ENCODE data around the gene GEN1.

GEN1 gene, protein sequence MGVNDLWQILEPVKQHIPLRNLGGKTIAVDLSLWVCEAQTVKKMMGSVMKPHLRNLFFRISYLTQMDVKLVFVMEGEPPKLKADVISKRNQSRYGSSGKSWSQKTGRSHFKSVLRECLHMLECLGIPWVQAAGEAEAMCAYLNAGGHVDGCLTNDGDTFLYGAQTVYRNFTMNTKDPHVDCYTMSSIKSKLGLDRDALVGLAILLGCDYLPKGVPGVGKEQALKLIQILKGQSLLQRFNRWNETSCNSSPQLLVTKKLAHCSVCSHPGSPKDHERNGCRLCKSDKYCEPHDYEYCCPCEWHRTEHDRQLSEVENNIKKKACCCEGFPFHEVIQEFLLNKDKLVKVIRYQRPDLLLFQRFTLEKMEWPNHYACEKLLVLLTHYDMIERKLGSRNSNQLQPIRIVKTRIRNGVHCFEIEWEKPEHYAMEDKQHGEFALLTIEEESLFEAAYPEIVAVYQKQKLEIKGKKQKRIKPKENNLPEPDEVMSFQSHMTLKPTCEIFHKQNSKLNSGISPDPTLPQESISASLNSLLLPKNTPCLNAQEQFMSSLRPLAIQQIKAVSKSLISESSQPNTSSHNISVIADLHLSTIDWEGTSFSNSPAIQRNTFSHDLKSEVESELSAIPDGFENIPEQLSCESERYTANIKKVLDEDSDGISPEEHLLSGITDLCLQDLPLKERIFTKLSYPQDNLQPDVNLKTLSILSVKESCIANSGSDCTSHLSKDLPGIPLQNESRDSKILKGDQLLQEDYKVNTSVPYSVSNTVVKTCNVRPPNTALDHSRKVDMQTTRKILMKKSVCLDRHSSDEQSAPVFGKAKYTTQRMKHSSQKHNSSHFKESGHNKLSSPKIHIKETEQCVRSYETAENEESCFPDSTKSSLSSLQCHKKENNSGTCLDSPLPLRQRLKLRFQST

DNA sequence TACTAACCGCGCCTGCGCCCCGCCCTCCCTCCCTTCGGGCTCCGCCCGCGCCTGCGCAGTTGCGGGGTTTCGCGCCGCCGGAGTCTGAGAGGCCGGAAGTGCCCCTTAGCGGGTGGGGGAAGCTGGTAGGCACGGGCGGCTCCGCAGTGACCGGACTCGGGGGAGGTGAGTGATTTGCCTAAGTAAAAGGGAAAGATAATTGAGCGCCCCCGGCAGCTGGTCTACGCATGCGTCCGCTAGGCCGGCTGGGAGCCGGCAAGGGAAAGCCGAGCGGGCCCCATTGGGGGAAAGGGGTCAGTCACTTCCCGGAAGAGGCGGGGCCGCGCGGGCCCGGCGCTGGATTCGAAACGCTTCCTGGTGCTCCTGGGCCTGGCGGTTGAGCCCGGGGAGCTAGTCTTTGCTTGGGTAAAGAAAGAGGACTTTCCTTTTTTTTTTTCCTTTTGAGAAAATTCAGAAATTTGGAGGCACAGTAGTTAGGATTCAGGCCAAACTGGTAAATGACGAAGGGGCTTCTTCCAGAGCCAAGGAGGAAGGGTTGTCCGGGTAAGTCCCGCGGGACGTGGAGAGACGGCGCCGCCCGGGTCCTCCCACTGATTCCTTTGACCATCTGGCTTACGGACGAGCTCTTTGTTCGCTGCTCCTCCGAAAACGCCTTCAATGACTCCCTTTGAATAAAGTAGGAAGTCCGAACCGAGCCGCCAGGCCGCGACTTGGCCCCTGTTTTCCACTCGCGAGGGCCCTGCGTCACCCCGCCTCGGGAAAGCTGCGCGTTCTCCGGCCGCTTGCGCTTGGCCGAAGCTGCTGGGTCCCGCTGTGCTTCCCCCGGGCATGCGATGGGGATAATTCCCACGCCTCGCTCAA lies at the start of gene GEN1, which contains the start of gene SMC6:
GEN1 (plus strand) TSS at position 336 of the 861 bp plus-strand sequence. CDS start 5,806 bp downstream, outside the sequence.
SMC6 (minus strand) TSS at position 8 of the 861 bp plus-strand sequence. CDS start 7,864 bp downstream, outside the sequence.
- Histone ChIP-seq H3K4me1 (peaks cover 53% of the 10 kb centered on the region), H3K4me3 (peak within 1 kb of the TSS; percentile 87), H3K9me3 (no peaks in the 10 kb centered on the region), H3K36me3 (replicated peaks) (no peaks in the 10 kb centered on the region), H3K27me3 (ENCODE audit: low read depth) (no peaks in the 10 kb centered on the region)
- DNase-seq (ENCODE audit: low spot score in 2 of 2), result peak; percentile 91 to 94
- in situ Hi-C loops (cut with MboI; ENCODE audit: low sequenced_read_pairs), result no loop called here

DNA sequence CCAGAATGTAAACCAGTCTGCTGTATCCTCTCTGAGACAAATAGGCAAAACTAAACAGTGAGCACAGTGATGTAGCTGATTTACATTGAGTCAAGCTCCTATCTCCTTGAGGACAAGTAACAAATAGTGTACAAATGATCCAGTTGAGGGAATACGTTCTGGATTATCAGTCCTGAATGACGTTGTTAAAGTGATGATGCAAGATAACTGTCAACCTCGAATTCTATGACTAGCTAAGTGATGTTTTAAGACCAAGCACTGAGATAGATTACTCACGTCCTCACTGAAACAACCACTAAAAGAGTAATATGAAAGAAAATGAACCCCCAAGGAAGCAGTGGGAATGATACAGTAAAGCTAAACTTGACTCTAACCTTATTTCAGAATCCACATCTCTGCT lies 47.1 kb upstream of the GEN1 start:
- Histone ChIP-seq H3K27me3 (ENCODE audit: low read depth) (no peaks in the 10 kb centered on the region), H3K4me1 (no peaks in the 10 kb centered on the region), H3K9me3 (no peaks in the 10 kb centered on the region), H3K4me3 (no peak overlapping the region), H3K36me3 (replicated peaks) (peaks cover 52% of the 10 kb centered on the region)
- DNase-seq (ENCODE audit: low spot score in 2 of 2), result no peak
- in situ Hi-C loops (cut with MboI; ENCODE audit: low sequenced_read_pairs), result no loop called here

DNA sequence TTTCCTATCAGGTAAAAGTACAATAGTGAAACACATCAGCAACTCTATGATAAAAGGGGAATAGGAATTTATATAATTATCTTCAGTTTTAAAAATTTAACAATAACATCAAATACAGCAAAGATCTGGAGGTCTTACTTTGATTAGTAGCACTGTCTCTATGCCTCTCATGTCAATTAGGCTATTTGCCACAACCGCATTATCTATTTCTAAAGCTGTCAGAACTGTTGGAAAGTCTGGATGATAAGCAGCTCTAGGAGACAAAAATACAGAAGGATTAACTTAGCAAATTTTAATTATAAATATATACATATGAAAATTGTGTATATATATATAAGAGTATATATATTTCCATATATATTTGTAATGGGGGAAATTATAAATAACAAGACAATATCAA lies 45.4 kb upstream of the GEN1 start:
- no peak for DNase-seq (ENCODE audit: low spot score in 2 of 2)
- no peaks in the 10 kb centered on the region for H3K9me3 ChIP-seq
- H3K4me1 ChIP-seq, result no peaks in the 10 kb centered on the region
- H3K4me3 ChIP-seq, result no peak overlapping the region
- peaks cover 52% of the 10 kb centered on the region for H3K36me3 ChIP-seq (replicated peaks)
- in situ Hi-C loops (cut with MboI; ENCODE audit: low sequenced_read_pairs), result no loop called here
- no peaks in the 10 kb centered on the region for H3K27me3 ChIP-seq (ENCODE audit: low read depth)

DNA sequence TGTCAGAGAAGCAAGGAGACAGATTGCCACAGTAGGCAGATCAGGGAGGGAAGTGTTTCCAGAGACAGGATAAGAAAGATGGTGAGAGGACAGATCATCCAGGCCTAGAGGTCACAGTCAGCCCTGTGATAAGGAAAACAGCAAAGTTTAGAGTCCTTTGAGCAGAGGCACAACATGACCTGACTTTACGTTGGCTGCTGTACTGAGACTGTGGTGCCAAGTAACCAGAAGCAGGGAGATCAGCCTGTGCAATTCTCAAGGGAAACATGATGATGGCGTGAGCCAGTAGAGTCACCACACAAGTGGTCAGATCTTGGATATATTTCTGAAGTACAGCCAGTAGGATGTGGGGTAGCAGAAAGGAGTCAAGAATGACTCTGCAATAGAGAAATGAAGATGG lies 44.0 kb upstream of the GEN1 start:
- H3K4me3 ChIP-seq, result no peak overlapping the region
- peaks cover 57% of the 10 kb centered on the region for H3K36me3 ChIP-seq (replicated peaks)
- H3K9me3 ChIP-seq, result no peaks in the 10 kb centered on the region
- no peaks in the 10 kb centered on the region for H3K27me3 ChIP-seq (ENCODE audit: low read depth)
- in situ Hi-C loops (cut with MboI; ENCODE audit: low sequenced_read_pairs), result no loop called here
- peaks cover 6% of the 10 kb centered on the region for H3K4me1 ChIP-seq
- no peak for DNase-seq (ENCODE audit: low spot score in 2 of 2)

DNA sequence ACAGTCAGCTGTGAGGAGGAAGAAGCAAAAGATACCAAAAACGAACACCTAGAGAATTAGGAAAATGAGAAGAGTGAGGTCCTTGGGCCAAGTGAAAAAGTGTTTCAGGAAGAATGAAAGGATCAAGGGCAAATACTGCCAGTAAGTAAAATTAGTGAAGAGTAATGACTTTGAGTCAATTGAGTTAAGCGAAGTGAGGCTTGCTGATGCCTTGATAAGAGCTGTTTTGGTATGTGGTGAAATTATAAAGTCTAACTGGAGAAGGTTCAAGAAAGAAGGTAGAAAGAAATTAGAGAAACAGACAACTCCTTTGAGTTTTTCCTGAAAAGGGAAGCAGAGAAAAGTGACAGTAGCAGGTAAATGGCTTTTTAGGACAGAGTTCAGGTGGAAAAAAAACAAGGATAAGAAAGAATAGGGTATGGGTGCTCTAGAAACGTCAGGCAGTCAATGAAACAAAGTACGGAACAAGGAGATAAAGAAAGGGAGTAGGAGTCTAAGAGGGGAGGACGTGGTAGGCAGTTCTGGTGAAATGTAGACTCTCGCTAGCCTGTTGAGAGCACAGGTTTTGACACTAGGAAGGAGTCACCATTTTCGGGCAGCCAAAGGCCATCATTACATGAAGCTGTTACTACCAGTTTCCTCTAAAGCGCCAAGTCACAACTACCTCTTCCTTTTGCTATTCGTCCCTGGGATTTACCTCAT lies 43.2 kb upstream of the GEN1 start:
- no peak for DNase-seq (ENCODE audit: low spot score in 2 of 2)
- Histone ChIP-seq H3K4me3 (no peak overlapping the region), H3K4me1 (peaks cover 14% of the 10 kb centered on the region), H3K9me3 (no peaks in the 10 kb centered on the region), H3K36me3 (replicated peaks) (peaks cover 57% of the 10 kb centered on the region), H3K27me3 (ENCODE audit: low read depth) (no peaks in the 10 kb centered on the region)
- in situ Hi-C loops (cut with MboI; ENCODE audit: low sequenced_read_pairs), result no loop called here

DNA sequence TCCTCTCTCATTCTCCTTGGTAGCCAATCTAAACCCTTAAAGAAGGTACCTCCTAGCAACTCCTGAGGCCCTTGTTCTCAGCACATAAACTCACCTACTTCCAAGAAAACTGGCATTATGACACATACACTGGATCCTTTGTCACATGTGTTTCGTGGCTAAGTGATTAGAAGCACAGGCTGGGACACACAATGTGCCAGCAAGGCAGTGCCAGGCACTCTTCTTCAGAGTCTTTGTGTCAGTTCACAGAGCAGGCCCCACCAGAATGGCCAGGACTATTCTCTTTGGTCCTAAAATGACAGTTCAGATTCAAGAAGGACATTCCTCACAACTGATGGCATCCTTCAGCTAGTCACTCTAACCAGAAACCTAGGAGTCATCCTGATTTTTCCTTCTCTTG lies 40.6 kb upstream of the GEN1 start:
- Histone ChIP-seq H3K36me3 (replicated peaks) (peaks cover 48% of the 10 kb centered on the region), H3K27me3 (ENCODE audit: low read depth) (no peaks in the 10 kb centered on the region), H3K4me3 (no peak overlapping the region), H3K4me1 (peaks cover 18% of the 10 kb centered on the region), H3K9me3 (no peaks in the 10 kb centered on the region)
- in situ Hi-C loops (cut with MboI; ENCODE audit: low sequenced_read_pairs), result no loop called here
- DNase-seq (ENCODE audit: low spot score in 2 of 2), result no peak

DNA sequence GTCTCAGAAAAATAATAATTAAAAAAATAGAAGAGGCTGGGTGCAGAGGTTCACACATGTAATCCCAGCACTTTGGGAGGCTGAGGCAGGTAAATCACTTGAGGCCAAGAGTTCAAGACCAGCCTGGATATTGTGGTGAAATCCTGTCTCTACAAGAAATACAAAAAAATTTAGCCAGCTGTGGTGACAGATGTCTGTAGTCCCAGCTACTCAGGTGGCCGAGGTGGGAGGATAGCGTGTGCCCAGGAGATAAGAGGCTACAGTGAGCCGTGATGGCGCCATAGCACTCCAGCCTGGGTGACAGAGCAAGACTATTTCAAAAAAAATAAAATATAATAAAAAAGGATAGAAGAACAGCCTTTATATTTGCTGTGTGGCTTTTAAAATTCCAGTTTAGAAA lies 36.3 kb upstream of the GEN1 start:
- in situ Hi-C loops (cut with MboI; ENCODE audit: low sequenced_read_pairs), result no loop called here
- Histone ChIP-seq H3K36me3 (replicated peaks) (peaks cover 53% of the 10 kb centered on the region), H3K4me3 (no peak overlapping the region), H3K27me3 (ENCODE audit: low read depth) (no peaks in the 10 kb centered on the region), H3K9me3 (no peaks in the 10 kb centered on the region), H3K4me1 (peaks cover 18% of the 10 kb centered on the region)
- no peak for DNase-seq (ENCODE audit: low spot score in 2 of 2)

DNA sequence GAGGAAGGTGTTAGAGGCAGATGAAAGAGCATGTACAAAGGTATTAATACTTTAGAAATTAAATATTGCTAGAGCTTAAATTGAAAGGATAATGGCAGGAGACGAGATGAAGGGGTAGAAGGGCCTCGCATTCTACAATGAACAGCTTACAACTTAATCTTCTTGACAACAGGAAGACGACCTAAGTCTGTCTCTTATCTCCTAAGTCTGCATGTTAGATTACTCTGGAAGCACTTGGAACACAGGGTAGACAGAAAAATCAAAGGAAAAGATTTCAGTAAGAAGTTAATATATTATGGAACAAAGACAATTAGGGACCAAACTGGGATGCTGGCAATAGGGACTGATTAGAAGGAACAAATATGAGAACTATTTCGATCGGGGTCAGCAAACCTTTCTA lies 35.2 kb upstream of the GEN1 start:
- peaks cover 48% of the 10 kb centered on the region for H3K36me3 ChIP-seq (replicated peaks)
- DNase-seq (ENCODE audit: low spot score in 2 of 2), result no peak
- in situ Hi-C loops (cut with MboI; ENCODE audit: low sequenced_read_pairs), result no loop called here

DNA sequence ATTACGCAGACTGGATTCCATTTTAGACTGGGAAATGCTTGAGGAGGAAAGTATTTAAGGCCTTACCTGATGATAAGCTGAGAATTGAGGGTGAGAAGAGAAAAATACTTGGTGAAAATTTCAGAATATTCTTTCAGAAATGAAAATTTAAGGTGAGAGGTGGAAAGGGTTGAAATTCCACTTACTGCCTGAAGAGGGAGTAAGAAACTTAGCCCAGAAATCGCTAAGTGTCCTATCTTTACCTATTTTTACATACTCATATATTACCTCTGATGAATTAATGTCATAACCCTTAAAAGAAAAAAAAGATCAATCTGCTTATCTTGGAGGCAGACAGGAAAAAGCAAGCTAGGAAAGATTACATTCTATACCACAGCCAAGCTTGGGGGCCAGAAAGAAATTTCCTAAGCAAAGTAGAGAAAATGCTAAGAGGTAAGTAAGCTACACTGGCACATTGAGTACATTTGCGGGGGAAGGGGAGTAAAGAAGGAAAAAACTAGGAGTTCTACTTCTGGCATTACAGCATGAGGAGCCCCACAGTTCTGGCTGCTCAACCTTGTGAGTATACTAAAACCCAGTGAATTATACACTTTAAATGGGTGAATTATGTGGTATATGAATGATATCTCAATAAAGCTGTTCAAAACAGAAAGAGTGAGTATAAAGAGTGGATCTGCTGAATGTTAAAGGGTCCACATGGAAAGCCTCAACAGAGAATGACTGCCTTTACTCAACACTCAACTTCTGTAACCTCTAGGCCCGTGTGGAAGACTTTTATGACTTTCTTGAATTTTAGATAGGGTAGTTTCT lies 34.2 kb upstream of the GEN1 start:
- in situ Hi-C loops (cut with MboI; ENCODE audit: low sequenced_read_pairs), result no loop called here
- H3K4me3 ChIP-seq, result no peak overlapping the region
- no peaks in the 10 kb centered on the region for H3K9me3 ChIP-seq
- H3K36me3 ChIP-seq (replicated peaks), result peaks cover 49% of the 10 kb centered on the region
- peak in 1 of 2 experiments; percentile 21 for DNase-seq (ENCODE audit: low spot score in 2 of 2)
- H3K27me3 ChIP-seq (ENCODE audit: low read depth), result no peaks in the 10 kb centered on the region
- peaks cover 13% of the 10 kb centered on the region for H3K4me1 ChIP-seq

More for the DNA sequence above, 35.2 kb upstream of the GEN1 start:
- Histone ChIP-seq H3K4me1 (peaks cover 18% of the 10 kb centered on the region), H3K4me3 (no peak overlapping the region), H3K27me3 (ENCODE audit: low read depth) (no peaks in the 10 kb centered on the region), H3K9me3 (no peaks in the 10 kb centered on the region)

DNA sequence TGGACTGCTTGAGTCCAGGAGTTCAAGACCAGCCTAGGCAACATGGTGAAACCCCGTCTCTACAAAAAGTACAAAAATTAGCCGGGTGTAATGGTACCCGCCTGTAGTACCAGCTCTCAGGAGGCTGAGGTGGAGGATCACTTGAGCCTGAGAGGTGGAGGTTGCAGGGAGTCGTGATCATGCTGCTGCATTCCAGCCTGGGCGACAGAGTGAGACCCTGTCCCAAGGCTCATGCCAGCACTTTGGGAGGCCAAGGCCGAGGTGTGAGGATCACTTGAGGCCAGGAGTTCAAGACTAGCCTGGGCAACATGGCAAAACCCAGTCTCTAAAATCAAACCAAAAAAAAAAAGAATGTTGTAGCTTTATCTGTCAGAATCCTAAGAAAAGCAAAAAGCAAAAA lies 25.7 kb upstream of the GEN1 start:
- H3K4me1 ChIP-seq, result peaks cover 42% of the 10 kb centered on the region
- H3K36me3 ChIP-seq (replicated peaks), result peaks cover 35% of the 10 kb centered on the region
- no peaks in the 10 kb centered on the region for H3K9me3 ChIP-seq
- H3K4me3 ChIP-seq, result no peak overlapping the region
- no peaks in the 10 kb centered on the region for H3K27me3 ChIP-seq (ENCODE audit: low read depth)
- in situ Hi-C loops (cut with MboI; ENCODE audit: low sequenced_read_pairs), result no loop called here
- DNase-seq (ENCODE audit: low spot score in 2 of 2), result no peak

DNA sequence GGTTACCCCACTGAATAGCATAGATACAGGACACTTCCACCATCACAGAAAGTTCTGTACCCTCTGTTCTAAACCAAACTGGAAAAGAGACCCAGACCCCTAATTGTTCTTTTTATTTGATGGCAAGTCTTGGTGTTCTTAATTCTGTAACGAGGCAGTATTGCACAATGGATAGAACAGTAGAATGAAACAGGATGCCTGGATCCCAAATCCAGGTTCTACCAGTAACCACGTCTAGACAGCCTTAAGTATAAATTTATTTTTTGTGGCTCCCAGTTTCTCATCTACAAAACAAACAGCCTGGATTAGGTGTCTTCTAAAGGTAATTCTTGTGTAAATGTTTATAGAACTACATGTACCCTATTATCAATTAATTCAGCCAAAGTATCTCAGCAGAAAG lies 24.1 kb upstream of the GEN1 start:
- H3K36me3 ChIP-seq (replicated peaks), result peaks cover 28% of the 10 kb centered on the region

DNA sequence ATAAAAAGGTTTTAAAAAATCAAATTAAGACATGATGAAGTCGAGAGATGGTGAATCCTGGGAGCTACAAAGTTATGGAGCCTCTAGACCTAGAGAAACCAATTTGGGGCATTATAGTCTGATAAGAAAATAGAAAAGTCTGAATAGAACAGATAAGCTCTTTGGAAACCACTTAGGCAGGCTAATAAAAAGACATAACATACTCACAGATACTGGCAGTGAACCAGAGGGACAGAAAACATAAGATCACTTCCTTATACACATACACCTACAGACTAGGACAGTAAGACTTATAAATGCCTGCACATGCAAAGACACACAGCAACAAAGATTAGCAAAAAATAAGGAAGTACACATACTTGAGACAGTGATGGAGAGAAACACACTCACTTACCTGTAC lies 20.3 kb upstream of the GEN1 start:
- no peaks in the 10 kb centered on the region for H3K9me3 ChIP-seq
- H3K4me1 ChIP-seq, result peaks cover 27% of the 10 kb centered on the region
- in situ Hi-C loops (cut with MboI; ENCODE audit: low sequenced_read_pairs), result no loop called here
- no peaks in the 10 kb centered on the region for H3K27me3 ChIP-seq (ENCODE audit: low read depth)
- H3K36me3 ChIP-seq (replicated peaks), result peaks cover 54% of the 10 kb centered on the region
- no peak for DNase-seq (ENCODE audit: low spot score in 2 of 2)
- H3K4me3 ChIP-seq, result no peak overlapping the region

More for the DNA sequence above, 24.1 kb upstream of the GEN1 start:
- DNase-seq (ENCODE audit: low spot score in 2 of 2), result peak in 1 of 2 experiments; percentile 51
- Histone ChIP-seq H3K4me3 (no peak overlapping the region), H3K27me3 (ENCODE audit: low read depth) (no peaks in the 10 kb centered on the region), H3K4me1 (peaks cover 41% of the 10 kb centered on the region), H3K9me3 (no peaks in the 10 kb centered on the region)
- in situ Hi-C loops (cut with MboI; ENCODE audit: low sequenced_read_pairs), result no loop called here
